Sigmoid colon (tissue), 7 donors: ENCODE data around the gene GK2. TPM values are rescaled to one million over a fixed set of nuclear protein-coding genes. Genes with fewer than 3 reads are reported as not detected.

Experiments
- DNase-seq: peaks from one replicate; pipeline ENCODE4 v3.0.0-alpha.2; 2019
- H3K27ac ChIP-seq, 4 donors: fragments of 200-600 bp; sonication (generic); one replicate each; pipeline ENCODE4 v1.5.1; 2016 to 2019; ENCODE audit warnings: mild to moderate bottlenecking in 1 of 4
- H3K27me3 ChIP-seq, 3 donors: fragments of 200-600 bp; sonication (generic); one replicate each; pipeline ENCODE4 v1.5.1; 2019; ENCODE audit warnings: mild to moderate bottlenecking in 1 of 3
- H3K36me3 ChIP-seq, 4 donors: fragments of 200-600 bp; sonication (generic); one replicate each; pipeline ENCODE4 v1.5.1; 2016 to 2019
- H3K4me1 ChIP-seq, 4 donors: fragments of 200-600 bp; sonication (generic); one replicate each; pipeline ENCODE4 v1.5.1; 2017 to 2019
- H3K4me3 ChIP-seq, 4 donors: fragments of 200-600 bp; sonication (generic); one replicate each; pipeline ENCODE4 v1.5.1; 2017 to 2019; ENCODE audit warnings: mild to moderate bottlenecking in 2 of 4, moderate library complexity in 1 of 4
- H3K9me3 ChIP-seq, 4 donors: fragments of 200-600 bp in 3 of 4; sonication (generic) in 3 of 4; one replicate each; pipeline versions ENCODE4 v1.5.1 to v1.6.1; 2013 to 2019
- EP300 ChIP-seq, 4 donors: sonication (generic); formaldehyde crosslinking; IDR thresholded peaks; one replicate each; pipeline ENCODE4 v1.6.1; 2017; ENCODE audit warnings: antibody characterized with exemption in 4 of 4
- POLR2A ChIP-seq, 2 donors: fragments of 450-650 bp; IDR thresholded peaks; one replicate each; pipeline ENCODE4 v1.6.1; 2016; ENCODE audit warnings: antibody characterized with exemption in 2 of 2, mild to moderate bottlenecking in 2 of 2, moderate library complexity in 2 of 2
- POLR2AphosphoS5 ChIP-seq, 4 donors: sonication (generic); formaldehyde crosslinking; IDR thresholded peaks; one replicate each; pipeline ENCODE4 v1.6.1; 2017; ENCODE audit warnings: antibody characterized with exemption in 4 of 4
- WGBS, 2 donors: extraction: QIAGEN DNeasy Blood & Tissue Kit; methylation state at CpG; one replicate each; pipeline ENCODE4 v1.1.7; 2013; 5-methylcytosine and 5-hydroxymethylcytosine counted together
- intact Hi-C: fragments of 100-400 bp; cut with DNase I; formaldehyde crosslinking; loops from one replicate; pipeline ENCODE4 v1.15.1; 2023
- polyA plus RNA-seq, 3 donors: library from polyadenylated mRNA; stranded (reverse); fragments of 200-250 nt; gene quantifications; one replicate each; pipeline ENCODE4 v1.2.3, GENCODE V29; 2013
- total RNA-seq, 4 donors: library from RNA; depleted of rRNA; stranded (reverse); fragments of >200 nt; gene quantifications; one replicate each; pipeline ENCODE4 v1.1.0, GENCODE V29; 2016
- TF ChIP-seq, protein P1 (sequence below), 4 experiments: fragments of 450-650 bp in 3 of 4; fragments of 200-600 bp in 1 of 4; IDR thresholded peaks; one replicate each; pipeline ENCODE4 v1.5.1; 2016 to 2019; ENCODE audit warnings: antibody characterized with exemption in 4 of 4, mild to moderate bottlenecking in 3 of 4, moderate library complexity in 2 of 4
- donor health status: healthy with polysubstance abuse.
- donor health status: Bipolar disorder and iron deficiency.
- donor health status: healthy.

Gene GK2
- total and polyA plus RNA-seq, 7 donors: not detected

DNA sequence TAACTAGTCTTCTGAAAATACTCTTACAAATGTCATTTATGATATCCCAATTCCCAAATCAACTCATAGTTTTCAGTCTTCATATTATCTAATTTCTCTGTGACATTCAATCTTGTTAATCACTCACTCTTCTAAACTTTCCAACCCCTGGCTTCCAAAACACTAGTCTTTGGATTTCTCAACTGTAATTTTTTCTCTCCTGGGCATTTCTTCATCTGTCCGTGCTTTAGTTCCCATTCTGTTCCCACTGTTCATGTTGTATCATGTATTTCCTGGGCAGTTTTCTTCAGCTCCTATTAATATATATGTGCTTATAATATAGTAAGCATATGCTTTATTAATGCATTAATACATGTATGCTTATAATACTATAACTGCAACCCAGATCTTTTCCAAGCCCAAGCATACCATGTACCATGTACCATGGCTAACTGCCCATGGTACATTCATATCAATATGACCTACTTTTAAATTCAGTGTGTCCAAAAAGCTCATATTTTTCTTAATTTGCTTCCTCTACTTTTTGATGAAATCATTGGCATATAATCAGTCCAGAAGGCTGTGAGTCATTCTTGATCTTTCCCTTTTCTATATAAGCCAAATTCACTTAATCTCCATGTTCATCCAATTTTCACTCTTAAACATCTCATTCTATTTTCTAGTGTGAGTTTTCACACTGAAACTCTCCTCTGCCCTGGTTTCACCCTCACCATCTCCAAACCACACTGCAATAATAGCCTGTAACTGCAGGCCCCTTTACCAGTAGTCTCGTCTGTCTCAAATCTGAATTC is 21.3 kb upstream of the GK2 start:
- no peaks in the 10 kb centered on the region for H3K27me3 ChIP-seq
- H3K36me3 ChIP-seq: no peaks in the 10 kb centered on the region
- no peaks in the 10 kb centered on the region for H3K4me1 ChIP-seq
- intact Hi-C loops: no loop called here
- no peak for DNase-seq
- H3K4me3 ChIP-seq: no peak overlapping the region
- TF ChIP-seq, protein P1, sequence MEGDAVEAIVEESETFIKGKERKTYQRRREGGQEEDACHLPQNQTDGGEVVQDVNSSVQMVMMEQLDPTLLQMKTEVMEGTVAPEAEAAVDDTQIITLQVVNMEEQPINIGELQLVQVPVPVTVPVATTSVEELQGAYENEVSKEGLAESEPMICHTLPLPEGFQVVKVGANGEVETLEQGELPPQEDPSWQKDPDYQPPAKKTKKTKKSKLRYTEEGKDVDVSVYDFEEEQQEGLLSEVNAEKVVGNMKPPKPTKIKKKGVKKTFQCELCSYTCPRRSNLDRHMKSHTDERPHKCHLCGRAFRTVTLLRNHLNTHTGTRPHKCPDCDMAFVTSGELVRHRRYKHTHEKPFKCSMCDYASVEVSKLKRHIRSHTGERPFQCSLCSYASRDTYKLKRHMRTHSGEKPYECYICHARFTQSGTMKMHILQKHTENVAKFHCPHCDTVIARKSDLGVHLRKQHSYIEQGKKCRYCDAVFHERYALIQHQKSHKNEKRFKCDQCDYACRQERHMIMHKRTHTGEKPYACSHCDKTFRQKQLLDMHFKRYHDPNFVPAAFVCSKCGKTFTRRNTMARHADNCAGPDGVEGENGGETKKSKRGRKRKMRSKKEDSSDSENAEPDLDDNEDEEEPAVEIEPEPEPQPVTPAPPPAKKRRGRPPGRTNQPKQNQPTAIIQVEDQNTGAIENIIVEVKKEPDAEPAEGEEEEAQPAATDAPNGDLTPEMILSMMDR (IDR thresholded peaks at IDR 0.05): no peak
- TF ChIP-seq POLR2A (IDR thresholded peaks at IDR 0.05): no peak
- no peak for TF ChIP-seq EP300 (IDR thresholded peaks at IDR 0.05)
- TF ChIP-seq POLR2AphosphoS5 (IDR thresholded peaks at IDR 0.05): no peak
- no peak overlapping the region for H3K27ac ChIP-seq
- WGBS, 2 donors: 63 to 72% methylated on average over 2 of the region's 2 CpGs
- no peaks in the 10 kb centered on the region for H3K9me3 ChIP-seq

DNA sequence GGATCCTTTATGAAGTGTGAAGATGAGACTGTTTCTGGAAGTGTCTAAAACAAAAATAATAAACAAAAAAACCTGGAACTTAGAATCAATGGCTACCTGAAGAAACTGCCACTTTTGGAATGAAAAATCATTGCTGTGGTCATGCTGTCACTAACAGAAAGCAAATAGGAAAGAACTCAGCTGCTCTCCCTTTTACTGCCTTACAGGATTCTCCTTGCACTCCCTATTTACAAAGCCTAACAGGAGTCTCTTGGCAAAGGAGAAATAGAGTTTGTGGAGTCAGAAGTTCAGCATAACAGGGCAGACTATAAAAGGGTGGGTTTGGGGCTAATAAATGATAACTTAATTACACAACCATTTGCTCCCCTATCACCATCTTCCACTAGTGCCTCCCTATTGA is 19.0 kb upstream of the GK2 start:
- H3K27ac ChIP-seq: no peak overlapping the region
- TF ChIP-seq, protein P1 (IDR thresholded peaks at IDR 0.05): no peak
- TF ChIP-seq EP300 (IDR thresholded peaks at IDR 0.05): no peak
- TF ChIP-seq POLR2A (IDR thresholded peaks at IDR 0.05): no peak
- TF ChIP-seq POLR2AphosphoS5 (IDR thresholded peaks at IDR 0.05): no peak
- H3K4me3 ChIP-seq: no peak overlapping the region
- H3K36me3 ChIP-seq: no peaks in the 10 kb centered on the region
- no peaks in the 10 kb centered on the region for H3K4me1 ChIP-seq
- no peak for DNase-seq
- H3K27me3 ChIP-seq: no peaks in the 10 kb centered on the region
- no peaks in the 10 kb centered on the region for H3K9me3 ChIP-seq
- intact Hi-C loops: no loop called here

DNA sequence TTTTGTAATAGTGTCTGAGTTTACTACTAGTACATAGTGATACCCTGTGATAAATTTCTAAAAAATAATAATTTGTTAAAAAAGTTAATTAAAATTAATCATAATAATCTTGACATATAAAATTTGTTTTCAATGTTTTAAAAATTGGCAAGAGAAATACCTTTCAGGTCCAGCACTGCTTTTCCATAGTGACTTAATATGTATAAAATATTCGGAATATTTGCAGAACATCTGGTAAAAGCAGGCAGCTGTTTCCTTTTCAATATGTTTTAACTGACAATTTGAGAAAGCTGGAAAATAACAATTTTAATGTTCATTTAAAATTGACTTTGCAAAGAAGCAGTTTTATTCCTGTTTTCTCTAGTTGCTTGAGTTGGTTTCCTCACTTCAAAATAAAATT is 17.6 kb upstream of the GK2 start:
- intact Hi-C loops: no loop called here

DNA sequence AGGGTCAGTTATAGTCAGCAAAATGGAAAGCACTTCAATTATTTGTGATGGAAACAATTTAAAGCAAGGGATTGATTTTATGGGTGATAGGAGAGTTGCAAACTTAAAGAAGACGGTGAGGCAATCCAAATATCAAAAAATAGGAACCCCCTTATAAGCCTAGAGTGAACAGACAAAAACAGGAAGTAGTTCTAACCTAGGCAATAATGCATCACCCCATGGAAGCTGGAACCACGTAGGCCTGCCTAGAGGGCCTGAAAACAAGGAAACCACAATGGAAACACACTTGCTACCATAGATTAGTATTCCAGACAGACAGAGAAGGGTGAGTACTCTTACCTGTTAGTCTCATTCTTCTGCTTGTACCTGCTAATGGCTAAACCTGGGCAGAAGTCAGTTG is 13.5 kb upstream of the GK2 start:
- TF ChIP-seq EP300 (IDR thresholded peaks at IDR 0.05) (no peak), POLR2AphosphoS5 (IDR thresholded peaks at IDR 0.05) (no peak)
- no peak overlapping the region for H3K27ac ChIP-seq
- WGBS, 2 donors: 69 to 76% methylated on average over 2 of the region's 2 CpGs
- H3K27me3 ChIP-seq: no peaks in the 10 kb centered on the region
- intact Hi-C loops: no loop called here
- no peak for DNase-seq
- H3K9me3 ChIP-seq: no peaks in the 10 kb centered on the region
- no peaks in the 10 kb centered on the region for H3K36me3 ChIP-seq
- no peak overlapping the region for H3K4me3 ChIP-seq
- no peaks in the 10 kb centered on the region for H3K4me1 ChIP-seq

More for the DNA sequence above, 17.6 kb upstream of the GK2 start:
- no peaks in the 10 kb centered on the region for H3K4me1 ChIP-seq
- no peak for DNase-seq
- no peak overlapping the region for H3K4me3 ChIP-seq
- no peaks in the 10 kb centered on the region for H3K36me3 ChIP-seq
- WGBS, 2 donors: 82 to 83% methylated on average over 1 of the region's 1 CpG
- TF ChIP-seq EP300 (IDR thresholded peaks at IDR 0.05): no peak
- no peak for TF ChIP-seq POLR2AphosphoS5 (IDR thresholded peaks at IDR 0.05)
- TF ChIP-seq, protein P1 (IDR thresholded peaks at IDR 0.05): no peak
- TF ChIP-seq POLR2A (IDR thresholded peaks at IDR 0.05): no peak
- H3K27ac ChIP-seq: no peak overlapping the region
- H3K27me3 ChIP-seq: no peaks in the 10 kb centered on the region
- no peaks in the 10 kb centered on the region for H3K9me3 ChIP-seq

DNA sequence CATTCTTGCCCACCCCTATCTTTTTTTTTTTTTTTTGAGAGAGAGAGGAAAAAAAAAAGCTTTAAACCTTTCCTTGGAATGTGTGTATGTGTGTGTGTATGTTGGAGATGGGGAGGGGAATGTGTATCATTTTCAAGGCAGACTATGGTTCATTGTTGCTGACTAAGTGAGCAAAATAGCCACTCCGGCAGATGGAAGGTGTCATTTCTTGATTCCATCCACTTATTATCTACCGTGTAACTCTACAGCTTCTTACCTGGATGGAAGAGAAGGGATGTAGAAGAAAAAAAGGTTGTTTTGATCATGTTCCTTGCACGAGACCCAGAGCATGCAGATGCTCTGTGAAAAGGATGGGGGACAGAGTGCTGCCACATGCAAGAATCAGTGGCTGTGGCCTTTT is 5.9 kb upstream of the GK2 start:
- H3K27me3 ChIP-seq: no peaks in the 10 kb centered on the region
- no peaks in the 10 kb centered on the region for H3K9me3 ChIP-seq
- H3K27ac ChIP-seq: no peak overlapping the region
- 88 to 89% methylated on average over 3 of the region's 3 CpGs for whole genome bisulfite sequencing, 2 donors
- DNase-seq: no peak
- no peaks in the 10 kb centered on the region for H3K36me3 ChIP-seq
- intact Hi-C loops: no loop called here
- no peaks in the 10 kb centered on the region for H3K4me1 ChIP-seq
- H3K4me3 ChIP-seq: no peak overlapping the region
- no peak for TF ChIP-seq EP300 (IDR thresholded peaks at IDR 0.05)
- TF ChIP-seq, protein P1 (IDR thresholded peaks at IDR 0.05): no peak
- no peak for TF ChIP-seq POLR2A (IDR thresholded peaks at IDR 0.05)
- TF ChIP-seq POLR2AphosphoS5 (IDR thresholded peaks at IDR 0.05): no peak
